Adrenal gland (tissue), 12 donors: ENCODE measurements around the gene ABHD11. TPM values are rescaled to one million over a fixed set of nuclear protein-coding genes. Genes with fewer than 3 reads are reported as not detected.

Experiments used
- DNase-seq, 7 donors: peaks; one replicate each; pipeline ENCODE4 v3.0.0-alpha.2; 2019 to 2020
- H3K27ac ChIP-seq, 5 donors: fragments of 200-600 bp; sonication (generic) in 4 of 5; 1 replicate in 3 of 5; 2 replicates in 2 of 5; pipeline versions ENCODE4 v1.5.1 to v1.8.0; 2016 to 2020; ENCODE audit warnings: mild to moderate bottlenecking in 1 of 5
- H3K27me3 ChIP-seq: fragments of 200-600 bp; 2 replicates; pipeline ENCODE4 v1.8.0; 2021
- H3K36me3 ChIP-seq, 2 donors: fragments of 200-600 bp; replicated peaks in 1 of 2; 1 replicate in 1 of 2; 2 replicates in 1 of 2; pipeline versions ENCODE4 v1.5.1 to v1.8.0; 2018 to 2022
- H3K4me1 ChIP-seq, 2 donors: fragments of 200-600 bp; replicated peaks in 1 of 2; 1 replicate in 1 of 2; 2 replicates in 1 of 2; pipeline versions ENCODE4 v1.5.1 to v1.8.0; 2018 to 2021
- H3K4me3 ChIP-seq, 4 donors: fragments of 200-600 bp; sonication (generic) in 3 of 4; one replicate each; pipeline ENCODE4 v1.5.1; 2016 to 2018
- H3K9me3 ChIP-seq, 3 donors: fragments of 200-600 bp; sonication (generic) in 1 of 3; replicated peaks in 1 of 3; 1 replicate in 2 of 3; 2 replicates in 1 of 3; pipeline versions ENCODE4 v1.5.1 to v1.8.0; 2016 to 2021
- POLR2A ChIP-seq, 2 donors: fragments of 450-650 bp; IDR thresholded peaks; one replicate each; pipeline ENCODE4 v1.6.1; 2017; ENCODE audit warnings: antibody characterized with exemption in 2 of 2, mild to moderate bottlenecking in 2 of 2, moderate library complexity in 1 of 2
- WGBS, 4 donors: extraction: QIAGEN DNeasy Blood & Tissue Kit in 2 of 4; methylation state at CpG; one replicate each; pipeline versions ENCODE4 v1.1.5 to v1.1.7; 2013 to 2017; 5-methylcytosine and 5-hydroxymethylcytosine counted together
- intact Hi-C, 2 donors: fragments of 100-400 bp; cut with DNase I; formaldehyde crosslinking; loops; one replicate each; pipeline versions ENCODE4 v1.14.1 to v1.15.0; 2022 to 2023
- microRNA counts, 2 donors: library from miRNA; unstranded; fragments of <30 nt; microRNA quantifications; one replicate each; lab custom pipeline; 2016
- microRNA-seq, 3 donors: library from miRNA; unstranded; fragments of <30 nt; microRNA quantifications; one replicate each; pipeline ENCODE4, GENCODE V29; 2017 to 2020
- polyA plus RNA-seq, 3 donors: library from polyadenylated mRNA; stranded (reverse); fragments of 200-250 nt in 2 of 3; fragments of 350-450 nt in 1 of 3; fragmentation: Illumina TruSeq in 1 of 3; extraction: RNeasy Lipid Tissue Mini Kit (QIAGEN cat#74804) in 1 of 3; gene quantifications; one replicate each; pipeline ENCODE4 v1.2.3, GENCODE V29; 2013 to 2014
- small RNA-seq, 2 donors: library from RNA; depleted of rRNA; stranded (forward); fragments of <200 nt; gene quantifications; one replicate each; pipeline ENCODE3, GENCODE V24; 2016
- total RNA-seq, 9 donors: library from RNA; depleted of rRNA in 4 of 9; stranded (reverse); fragments of >200 nt in 4 of 9; fragments of 120-200 nt in 1 of 9; fragmentation: NEBNext Ultra II Directional in 1 of 9; extraction: Animal tissue kit (Norgen Biotek cat#: 25700) in 1 of 9; gene quantifications; one replicate each; pipeline versions ENCODE4 v1.1.0 to v1.2.4, GENCODE V29; 2013 to 2023
- TF ChIP-seq, protein P1 (sequence below), 6 experiments: fragments of 450-650 bp in 4 of 6; fragments of 200-600 bp in 2 of 6; sonication (generic) in 1 of 6; IDR thresholded peaks; 1 replicate in 5 of 6; 2 replicates in 1 of 6; pipeline versions ENCODE4 v1.5.1 to v1.8.0; 2016 to 2021; ENCODE audit warnings: antibody characterized with exemption in 6 of 6, mild to moderate bottlenecking in 2 of 6, moderate library complexity in 1 of 6
- donor health status: healthy with polysubstance abuse.
- donor health status: Bipolar disorder and iron deficiency.
- donor health status: DM: yes; HTN: yes; CAD: no.
- donor health status: DM: no; HTN: no; CAD: no.
- donor health status: DM: no; HTN: no; CAD: no.
- donor health status: DM: yes; HTN: yes; CAD: no.

ABHD11 gene
- total and polyA plus RNA-seq, 12 donors, result 13.0 to 41.6 (median 18.4) TPM

DNA sequence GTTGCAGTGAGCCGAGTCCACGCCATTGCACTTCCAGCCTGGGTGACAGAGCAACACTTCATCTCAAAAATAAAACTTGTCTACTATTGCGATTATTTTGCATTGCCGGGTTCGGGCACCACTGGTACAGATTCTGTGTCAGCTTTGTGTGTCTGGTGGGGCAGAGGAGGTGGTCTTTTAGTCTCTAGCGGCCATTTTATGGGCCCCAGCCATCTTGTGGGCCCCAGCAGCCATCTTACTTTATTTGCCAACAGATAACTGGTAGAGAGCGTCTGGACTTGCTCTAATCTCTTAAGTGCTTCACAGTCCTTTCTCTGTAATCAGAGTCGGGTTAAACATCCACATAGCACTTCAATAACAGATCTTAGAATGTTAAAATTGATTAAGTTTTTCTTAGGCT, 50.3 kb downstream of the ABHD11 start:
- H3K9me3 ChIP-seq, result no peaks in the 10 kb centered on the region
- H3K27ac ChIP-seq, result no peak overlapping the region
- H3K4me1 ChIP-seq, result peaks cover 5% of the 10 kb centered on the region in 2 donors
- H3K36me3 ChIP-seq, result peaks cover 0 to 59% of the 10 kb centered on the region in 2 donors
- intact Hi-C loops, result no loop called here
- DNase-seq, result no peak
- WGBS, 4 donors, result 87 to 95% (median 93%) methylated on average over 8 of the region's 8 CpGs
- no peaks in the 10 kb centered on the region for H3K27me3 ChIP-seq
- no peak overlapping the region for H3K4me3 ChIP-seq
- TF ChIP-seq, protein P1, sequence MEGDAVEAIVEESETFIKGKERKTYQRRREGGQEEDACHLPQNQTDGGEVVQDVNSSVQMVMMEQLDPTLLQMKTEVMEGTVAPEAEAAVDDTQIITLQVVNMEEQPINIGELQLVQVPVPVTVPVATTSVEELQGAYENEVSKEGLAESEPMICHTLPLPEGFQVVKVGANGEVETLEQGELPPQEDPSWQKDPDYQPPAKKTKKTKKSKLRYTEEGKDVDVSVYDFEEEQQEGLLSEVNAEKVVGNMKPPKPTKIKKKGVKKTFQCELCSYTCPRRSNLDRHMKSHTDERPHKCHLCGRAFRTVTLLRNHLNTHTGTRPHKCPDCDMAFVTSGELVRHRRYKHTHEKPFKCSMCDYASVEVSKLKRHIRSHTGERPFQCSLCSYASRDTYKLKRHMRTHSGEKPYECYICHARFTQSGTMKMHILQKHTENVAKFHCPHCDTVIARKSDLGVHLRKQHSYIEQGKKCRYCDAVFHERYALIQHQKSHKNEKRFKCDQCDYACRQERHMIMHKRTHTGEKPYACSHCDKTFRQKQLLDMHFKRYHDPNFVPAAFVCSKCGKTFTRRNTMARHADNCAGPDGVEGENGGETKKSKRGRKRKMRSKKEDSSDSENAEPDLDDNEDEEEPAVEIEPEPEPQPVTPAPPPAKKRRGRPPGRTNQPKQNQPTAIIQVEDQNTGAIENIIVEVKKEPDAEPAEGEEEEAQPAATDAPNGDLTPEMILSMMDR (IDR thresholded peaks at IDR 0.05), result no peak
- TF ChIP-seq POLR2A (IDR thresholded peaks at IDR 0.05), result no peak

MicroRNAs encoded within 50 kb of the gene (microRNA counts, 767-probe panel; counts per million panel counts)
- 0 counts per million in 2 donors for microRNA hsa-miR-4284 (lab: Ali Mortazavi, UCI)

Small RNA genes lying within 50 kb of the gene (microRNA-seq; reads per million reads assigned to microRNA genes)
- 0 to 0.45 (median 0) reads per million in 3 donors for gene MIR4284

Small RNA genes lying within 50 kb of the gene (small RNA-seq; reads per million reads assigned to genes)
- 0 to 0.12 reads per million in 2 donors for gene MIR4284
- 0 reads per million in 2 donors for gene RN7SL265P

Other genes starting within 250 kb of the ABHD11 start
- 10 to 100 TPM; 40.4 to 65.5 (median 43.8) TPM for gene BAZ1B, start 216.5 kb downstream of the ABHD11 start, total RNA-seq
- gene BAZ1B, start 216.5 kb downstream of the ABHD11 start, polyA plus RNA-seq, result 10 to 100 TPM; 14.5 to 49.4 (median 27.7) TPM
- 10 to 100 TPM; 19.0 to 97.9 (median 64.2) TPM for gene BCL7B, start 181.1 kb downstream of the ABHD11 start, total RNA-seq
- 10 to 100 TPM; 76.1 to 87.2 (median 77.7) TPM for gene BCL7B, start 181.1 kb downstream of the ABHD11 start, polyA plus RNA-seq
- 100 to 1,000 TPM in 1 of 9 donors, 10 to 100 TPM in 8; 29.5 to 136 (median 56.7) TPM for gene TBL2, start 160.2 kb downstream of the ABHD11 start, total RNA-seq
- 10 to 100 TPM; 14.2 to 47.5 (median 15.3) TPM for gene TBL2, start 160.2 kb downstream of the ABHD11 start, polyA plus RNA-seq
- 100 to 1,000 TPM in 1 of 9 donors, 10 to 100 TPM in 7, under 1 TPM in 1; under 0.01 to 117 (median 41.0) TPM for gene MLXIPL, start 114.3 kb downstream of the ABHD11 start, total RNA-seq
- 100 to 1,000 TPM in 2 of 3 donors, 10 to 100 TPM in 1; 10.3 to 586 (median 248) TPM for gene MLXIPL, start 114.3 kb downstream of the ABHD11 start, polyA plus RNA-seq
- 1 to 10 TPM in 6 of 9 donors, under 1 TPM in 3; 0.54 to 7.0 (median 2.0) TPM for gene VPS37D, start 71.0 kb downstream of the ABHD11 start, total RNA-seq
- gene VPS37D, start 71.0 kb downstream of the ABHD11 start, polyA plus RNA-seq, result 1 to 10 TPM in 2 of 3 donors, under 1 TPM in 1; 0.20 to 2.0 (median 1.4) TPM
- gene DNAJC30, start 55.3 kb downstream of the ABHD11 start, total RNA-seq, result 10 to 100 TPM in 7 of 9 donors, 1 to 10 TPM in 2; 7.1 to 28.2 (median 16.1) TPM
- 10 to 100 TPM in 2 of 3 donors, 1 to 10 TPM in 1; 9.9 to 14.8 (median 13.9) TPM for gene DNAJC30, start 55.3 kb downstream of the ABHD11 start, polyA plus RNA-seq
- 10 to 100 TPM; 34.7 to 69.4 (median 60.2) TPM for gene BUD23, start 55.2 kb downstream of the ABHD11 start, total RNA-seq
- 100 to 1,000 TPM in 2 of 3 donors, 10 to 100 TPM in 1; 79.5 to 123 (median 115) TPM for gene BUD23, start 55.2 kb downstream of the ABHD11 start, polyA plus RNA-seq
- gene STX1A, start 19.1 kb downstream of the ABHD11 start, total RNA-seq, result 1 to 10 TPM in 8 of 9 donors, under 1 TPM in 1; 0.52 to 8.0 (median 4.5) TPM
- 10 to 100 TPM in 1 of 3 donors, 1 to 10 TPM in 2; 5.3 to 28.1 (median 7.2) TPM for gene STX1A, start 19.1 kb downstream of the ABHD11 start, polyA plus RNA-seq
- under 1 TPM in 4 of 9 donors, not detected in 5; 0.22 to 0.72 (median 0.42) TPM for gene CLDN3, start 31.5 kb upstream of the ABHD11 start, total RNA-seq
- under 1 TPM in 2 of 3 donors, not detected in 1; 0.24 to 0.40 TPM for gene CLDN3, start 31.5 kb upstream of the ABHD11 start, polyA plus RNA-seq
- 1 to 10 TPM in 1 of 9 donors, under 1 TPM in 7, not detected in 1; 0.16 to 1.2 (median 0.43) TPM for gene CLDN4, start 92.2 kb upstream of the ABHD11 start, total RNA-seq
- under 1 TPM; 0.04 to 0.48 (median 0.37) TPM for gene CLDN4, start 92.2 kb upstream of the ABHD11 start, polyA plus RNA-seq
- gene METTL27, start 103.7 kb upstream of the ABHD11 start, total RNA-seq, result 1 to 10 TPM in 8 of 9 donors, not detected in 1; 1.3 to 8.3 (median 3.0) TPM
- 1 to 10 TPM in 2 of 3 donors, under 1 TPM in 1; 0.40 to 2.2 (median 1.1) TPM for gene METTL27, start 103.7 kb upstream of the ABHD11 start, polyA plus RNA-seq
- not detected for gene TMEM270, start 122.4 kb upstream of the ABHD11 start, total RNA-seq
- gene TMEM270, start 122.4 kb upstream of the ABHD11 start, polyA plus RNA-seq, result under 1 TPM in 2 of 3 donors, not detected in 1; 0.20 to 0.56 TPM